Activated CD4-positive, CD25-positive, alpha-beta regulatory T cell treated with anti-CD3 and anti-CD28 coated beads, Interleukin-2, amount 50 U/mL, for 24 hours (primary cell): Measurements from ENCODE around the gene SRRD.
"Not testable (repeated sequence)": the region's sequence is repeated elsewhere in the genome, so short reads cannot be mapped to it uniquely, and the experiment has no call there.

Source experiments
- ATAC-seq, 2 donors: fragments of 150-1000 bp; cut with Tn5 transposase; one replicate each; pipeline ENCODE4 v1.10.0; 2021; ENCODE audit warnings: mild to moderate bottlenecking in 1 of 2, moderate library complexity in 1 of 2

SRRD gene

DNA sequence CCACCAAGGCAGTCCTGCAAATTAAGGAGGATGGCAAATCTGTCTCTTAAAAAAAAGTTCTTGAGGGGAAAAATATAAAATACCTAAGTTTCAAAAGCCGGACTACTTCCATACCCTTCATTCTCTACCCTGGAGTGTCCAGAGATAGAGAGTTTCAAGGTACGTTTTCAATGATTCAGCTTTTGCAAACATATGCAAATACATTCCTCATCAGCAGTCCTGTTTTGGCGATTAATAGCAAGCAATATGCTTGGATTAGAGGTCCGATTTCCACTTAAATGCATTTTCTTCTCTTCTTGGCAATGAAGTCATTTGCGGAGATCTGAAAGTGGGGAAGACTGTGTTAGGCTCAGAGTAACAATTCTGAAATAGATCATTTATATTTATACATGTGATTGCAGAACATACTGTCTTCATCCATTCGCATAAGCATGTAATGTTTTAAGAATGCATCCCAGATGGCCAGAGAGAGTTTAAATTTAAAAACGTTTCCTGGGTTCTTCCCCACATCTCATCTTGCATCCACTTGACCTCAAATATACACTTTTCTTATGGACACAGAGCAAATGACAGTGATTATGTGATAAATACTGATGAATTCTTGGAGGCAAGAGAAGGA lies 42.4 kb downstream of the SRRD start:
- ATAC-seq: no peak

DNA sequence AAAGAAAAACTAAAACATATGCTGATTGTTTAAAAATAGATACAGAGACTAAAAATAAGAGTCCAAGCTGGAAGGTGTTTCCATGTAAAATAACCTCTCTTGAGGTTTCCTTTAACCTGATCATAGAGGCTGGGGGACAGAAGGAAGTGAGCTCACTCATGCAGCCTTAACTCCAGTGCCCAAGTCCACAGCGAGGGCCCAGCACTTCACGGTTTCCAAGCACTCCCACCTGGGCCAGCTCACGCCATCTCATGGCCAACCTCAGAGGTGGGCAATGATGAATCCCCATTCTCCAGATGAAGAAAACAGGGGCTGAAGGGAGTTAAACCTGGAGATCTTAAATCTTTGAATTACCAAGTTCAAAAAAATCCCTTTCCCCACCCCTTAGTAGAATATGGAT lies 43.5 kb downstream of the SRRD start:
- ATAC-seq: no peak

DNA sequence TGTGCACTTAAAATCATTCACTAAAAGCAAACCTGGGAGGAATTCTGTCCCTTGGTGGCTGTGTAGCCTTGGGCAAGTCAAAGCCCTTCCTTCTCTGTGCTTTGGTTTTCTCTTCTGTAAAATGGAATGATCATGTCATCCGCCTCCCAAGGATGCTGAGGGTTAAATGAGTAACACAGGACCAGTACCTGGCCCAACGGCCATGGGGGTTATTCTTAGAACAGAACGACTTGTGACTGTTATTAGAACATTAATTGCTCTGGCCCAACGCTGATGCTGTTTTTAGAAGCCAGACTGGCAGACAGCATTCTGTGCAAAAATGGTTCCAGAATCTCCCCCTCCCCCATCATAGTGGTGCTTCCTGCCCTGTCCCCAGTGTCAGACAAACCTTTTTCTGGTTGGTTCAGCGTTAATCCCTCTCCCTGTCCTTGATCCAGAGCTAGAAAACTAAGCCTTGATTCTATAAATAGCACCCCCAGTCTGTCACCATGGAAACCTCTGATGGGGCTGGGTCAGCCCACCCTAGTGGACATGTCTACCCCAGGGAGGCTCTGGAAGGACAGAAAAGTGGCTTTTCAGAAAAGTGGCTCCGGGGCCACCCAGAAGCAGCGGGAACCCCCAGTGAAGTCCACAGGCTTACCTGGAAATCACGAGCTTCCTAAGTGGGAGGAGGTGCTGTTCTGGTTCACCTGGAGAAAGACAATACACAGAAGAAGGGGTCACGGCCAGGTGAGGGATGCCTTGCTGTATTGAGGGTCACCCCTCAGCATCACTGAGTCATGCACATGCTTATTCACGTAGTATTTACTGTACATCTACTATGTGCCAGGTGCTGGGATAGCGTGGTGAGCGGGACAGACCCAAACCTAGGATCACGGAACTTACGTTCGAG lies 44.1 kb downstream of the SRRD start:
- ATAC-seq: no peak

DNA sequence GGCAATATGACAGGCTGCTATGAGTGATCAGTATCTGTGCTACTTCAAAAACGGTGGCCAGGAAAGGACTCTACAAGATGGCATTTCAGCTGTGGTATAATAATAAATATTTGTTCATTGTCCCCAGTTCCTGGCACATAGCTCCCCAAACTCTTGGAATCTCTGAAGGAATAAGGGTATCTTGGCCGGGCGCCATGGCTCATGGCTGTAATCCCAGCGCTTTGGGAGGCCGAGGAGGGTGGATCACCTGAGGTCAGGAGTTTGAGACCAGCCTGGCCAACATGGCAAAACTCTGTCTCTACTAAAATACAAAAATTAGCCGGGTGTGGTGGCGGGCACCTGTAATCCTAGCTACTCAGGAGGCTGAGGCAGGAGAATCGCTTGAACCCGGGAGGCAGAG lies 44.8 kb downstream of the SRRD start:
- not testable (repeated sequence) for ATAC-seq

DNA sequence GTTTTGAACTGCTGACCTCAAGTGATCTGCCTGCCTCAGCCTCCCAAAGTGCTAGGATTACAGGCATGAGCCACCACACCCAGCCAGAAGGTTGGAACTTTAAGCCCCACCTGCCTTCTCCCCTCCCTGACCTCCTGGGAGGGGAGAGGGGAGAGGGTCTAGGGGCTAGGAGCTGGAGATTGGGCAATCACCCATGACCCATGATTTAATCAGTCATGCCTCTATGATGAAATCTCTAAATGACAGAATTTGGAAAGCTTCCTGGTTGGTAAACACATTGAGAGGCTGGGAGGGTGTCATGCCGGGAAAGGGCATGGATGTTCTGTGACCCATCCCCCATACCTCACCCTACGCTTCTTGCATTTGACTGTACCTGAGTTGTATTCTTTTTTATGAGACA lies 45.7 kb downstream of the SRRD start:
- ATAC-seq: no peak

DNA sequence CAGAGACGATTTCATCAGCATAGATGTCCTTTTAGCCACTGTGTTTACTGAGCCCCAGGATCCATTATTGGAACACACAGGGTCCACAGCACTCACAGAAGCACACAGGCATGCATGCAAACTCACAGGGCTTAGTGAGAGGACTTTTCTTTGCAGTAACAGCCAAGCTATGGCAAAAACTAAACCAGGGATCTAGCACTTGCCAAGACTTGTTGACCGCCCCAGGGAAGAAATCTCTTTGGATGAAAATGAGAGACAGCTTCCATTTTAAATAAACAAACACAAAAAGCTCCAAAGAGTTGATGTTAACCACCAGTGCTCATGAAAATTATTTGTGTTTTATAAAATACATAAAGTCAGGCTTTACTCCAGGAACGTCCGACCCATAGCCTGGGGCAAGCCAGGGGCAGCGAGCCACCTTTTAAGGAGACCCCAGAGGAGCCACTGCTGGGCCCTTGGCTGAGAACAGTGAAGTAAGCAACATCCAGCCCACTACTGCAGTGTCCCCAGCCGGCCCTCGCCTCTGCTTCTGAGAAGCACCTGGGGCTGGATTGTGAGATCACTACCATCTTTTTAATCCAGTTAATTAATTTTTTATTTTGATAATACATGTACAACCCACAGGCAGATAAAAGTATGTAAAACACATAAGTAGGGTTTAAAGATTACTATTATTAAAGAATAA lies 50.6 kb downstream of the SRRD start:
- ATAC-seq: no peak

DNA sequence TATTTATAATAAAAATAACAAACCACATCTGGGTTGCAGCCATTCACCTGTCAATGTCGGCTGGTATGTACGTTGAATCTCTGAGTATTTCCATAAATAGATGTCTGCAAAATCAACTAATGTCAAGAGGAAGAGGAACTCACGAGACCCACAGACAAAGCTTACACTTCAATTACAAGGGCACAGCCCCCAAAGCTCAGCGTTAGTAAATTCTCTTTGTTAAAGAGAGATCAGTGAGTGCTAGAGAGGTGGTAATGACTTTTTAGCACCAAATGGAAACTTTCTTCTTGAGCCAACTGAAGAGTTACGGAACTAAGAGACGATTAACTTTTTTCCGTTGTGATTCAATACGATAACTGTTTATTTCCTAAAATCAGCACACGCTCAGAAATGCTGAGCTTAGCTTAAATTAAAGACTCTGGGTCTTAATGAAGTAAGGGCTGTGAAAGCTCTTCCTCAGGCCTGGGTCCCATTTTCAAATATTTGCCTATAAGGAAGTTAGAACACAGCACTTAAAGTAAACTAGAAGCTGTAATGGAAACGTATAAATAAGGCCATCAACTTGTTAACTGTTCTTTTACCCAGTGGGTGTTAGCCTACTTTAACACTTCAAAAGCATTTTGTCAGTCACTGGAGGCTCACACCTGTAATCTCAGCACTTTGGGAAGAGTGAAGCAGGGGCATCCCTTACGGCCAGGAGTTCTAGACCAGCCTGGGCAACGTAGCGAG lies 51.4 kb downstream of the SRRD start:
- peak in 1 of 2 donors; percentile 38 for ATAC-seq

DNA sequence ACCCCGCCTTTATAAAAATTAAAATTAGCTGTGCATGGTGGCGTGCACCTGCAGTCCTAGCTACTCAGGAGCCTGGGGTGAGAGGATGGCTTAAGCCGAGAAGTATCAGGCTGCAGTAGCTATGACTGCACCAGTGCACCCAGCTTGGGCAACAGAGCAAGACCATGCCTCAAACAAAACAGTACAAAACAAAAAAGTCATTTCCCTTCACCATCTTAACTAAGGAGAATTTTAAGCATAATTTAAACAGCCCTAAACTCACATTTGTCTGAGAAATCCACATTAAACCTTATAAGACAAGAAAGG lies 51.9 kb downstream of the SRRD start:
- no peak for ATAC-seq

DNA sequence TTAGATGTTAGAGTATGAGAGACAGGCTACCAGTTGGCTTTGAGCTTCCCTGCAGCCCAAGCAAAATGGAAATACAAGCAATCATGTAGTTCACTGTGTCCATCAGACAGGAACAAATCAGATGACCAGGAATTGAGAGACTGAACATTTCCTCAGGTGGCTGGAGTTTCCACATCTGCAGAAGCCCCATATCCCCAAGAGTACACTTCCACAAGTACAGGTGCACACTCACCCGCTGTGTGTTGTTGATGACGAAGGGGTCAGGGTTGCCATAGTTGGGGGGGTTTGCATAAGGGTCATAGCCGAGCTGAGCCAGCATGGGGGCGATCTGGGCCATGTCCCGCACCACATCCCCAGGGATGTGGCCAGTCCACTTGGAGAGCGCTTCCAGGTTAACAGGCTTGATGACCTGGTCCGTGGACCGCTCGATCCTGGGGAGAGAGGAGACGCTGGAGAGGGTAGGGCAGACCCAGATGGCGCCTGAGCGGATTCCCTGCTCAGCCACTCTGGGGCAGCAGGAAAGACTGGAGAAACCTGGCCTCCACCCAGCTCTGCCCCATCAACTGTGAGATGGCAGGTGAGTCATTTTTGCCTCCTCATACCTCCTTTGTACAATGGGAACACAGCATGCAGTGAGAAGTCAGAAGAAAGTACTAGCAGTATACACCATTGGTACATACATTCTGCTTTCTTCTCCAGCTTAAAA lies 52.5 kb downstream of the SRRD start:
- ATAC-seq: no peak

DNA sequence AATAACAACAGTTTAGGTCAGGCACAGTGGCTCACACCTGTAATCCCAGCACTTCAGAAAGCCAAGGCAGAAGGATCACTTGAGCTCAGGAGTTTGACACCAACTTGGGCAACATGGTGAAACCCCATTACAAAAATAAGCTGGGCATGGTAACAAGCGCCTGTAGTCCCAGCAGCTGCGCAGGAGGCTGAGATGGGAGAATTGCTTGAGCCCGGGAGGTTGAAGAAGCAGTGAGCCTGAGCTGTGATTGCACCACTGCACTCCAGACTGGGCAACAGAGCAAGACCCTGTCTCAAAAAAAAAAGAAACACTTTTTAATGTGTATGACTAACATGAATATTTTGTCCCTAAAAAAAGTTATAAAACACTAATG lies 53.1 kb downstream of the SRRD start:
- ATAC-seq: no peak

DNA sequence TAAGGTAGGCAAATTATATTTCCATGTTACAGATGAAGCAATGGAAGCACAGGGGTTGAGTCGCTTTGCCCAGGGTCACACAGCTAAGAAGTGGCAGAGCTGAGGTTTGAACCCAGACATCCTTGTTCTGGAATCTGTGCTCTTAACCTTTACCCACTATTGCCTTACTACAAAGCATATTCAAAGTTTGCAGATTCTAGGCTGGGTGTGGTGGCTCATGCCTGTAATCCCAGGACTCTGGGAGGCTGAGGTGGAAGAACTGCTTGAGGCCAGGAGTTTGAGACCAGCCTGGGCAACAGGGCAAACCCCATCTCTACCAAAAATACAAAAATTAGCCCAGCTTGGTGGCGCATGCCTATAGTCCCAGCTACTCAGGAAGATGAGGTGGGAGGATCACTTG lies 56.4 kb downstream of the SRRD start:
- ATAC-seq: no peak

DNA sequence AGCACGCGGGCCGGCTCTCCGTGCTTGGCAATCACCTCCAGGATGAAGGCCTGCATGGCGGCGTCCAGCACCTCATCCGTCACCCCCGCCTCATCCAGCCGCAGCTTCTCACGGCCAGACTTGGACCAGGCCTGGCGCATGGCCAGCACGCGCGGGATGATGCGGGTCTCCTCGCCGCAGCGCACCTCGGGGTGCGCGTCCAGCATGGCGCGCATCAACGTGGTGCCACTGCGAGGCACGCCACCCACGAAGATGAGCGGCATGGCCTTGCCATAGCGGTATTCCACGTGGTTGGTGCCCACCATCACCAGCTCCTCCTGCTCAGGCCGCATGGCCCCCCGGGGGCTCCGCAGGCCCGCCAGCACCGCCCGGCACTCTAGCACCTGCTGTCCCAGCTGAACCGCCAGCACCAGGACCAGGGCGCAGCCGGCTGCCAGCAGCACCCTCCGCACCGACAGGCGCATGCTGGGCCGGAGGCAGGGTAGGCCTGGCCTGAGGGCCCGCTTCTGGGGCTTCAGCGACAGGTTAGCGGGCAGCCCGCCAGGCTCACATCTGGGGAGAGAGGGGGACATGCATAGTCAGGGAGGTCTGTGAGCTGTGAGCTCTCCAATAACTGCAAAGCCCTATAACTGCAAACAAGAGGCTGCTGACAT lies 57.6 kb downstream of the SRRD start:
- no peak for ATAC-seq

DNA sequence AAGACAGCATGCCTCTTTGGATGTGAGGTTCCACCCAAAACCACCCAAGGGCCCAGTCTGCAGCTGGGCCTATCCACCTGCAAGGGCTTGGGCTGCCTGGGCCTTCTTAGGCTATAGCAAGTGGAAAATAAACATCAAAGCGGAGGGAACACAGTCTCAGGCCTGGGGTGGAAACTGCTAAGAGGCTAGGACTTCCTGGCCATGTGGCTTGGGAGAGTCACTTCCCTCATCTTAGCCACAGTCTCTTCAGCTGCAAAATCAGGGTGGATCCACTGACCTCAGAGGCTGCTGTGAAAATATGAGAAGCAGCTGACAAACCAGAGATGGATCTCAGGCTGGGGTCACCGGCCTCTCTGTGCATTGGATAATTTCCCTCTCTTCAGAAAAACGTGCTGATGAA lies 59.2 kb downstream of the SRRD start:
- no peak for ATAC-seq
